GM12864 (cell line): ENCODE results near the gene RPRD1A.

ENCODE experiments used
- DNase-seq: peaks from one replicate; pipeline ENCODE4 v3.0.0-alpha.2; 2011; ENCODE audit warnings: low read depth
- H3K4me3 ChIP-seq: 2 replicates; pipeline ENCODE4 v1.5.1; 2011; ENCODE audit warnings: mild to moderate bottlenecking, low read depth, low read length, control low read depth
- CTCF ChIP-seq: IDR thresholded peaks from 2 replicates; pipeline ENCODE4 v1.5.1; 2011; ENCODE audit warnings: low read depth, mild to moderate bottlenecking, moderate library complexity, low read length, control low read depth, inconsistent platforms; ENCODE audit errors: missing control alignments

RPRD1A gene

GRCh38 chr18:35942661-35943060 lies 124.7 kb downstream of the RPRD1A start:
- no peak for DNase-seq
- TF ChIP-seq CTCF, result no peak
- no peak overlapping the region for H3K4me3 ChIP-seq

- no peak for TF ChIP-seq CTCF
- no peak for DNase-seq
- no peak overlapping the region for H3K4me3 ChIP-seq
Observed at GRCh38 chr18:35942133-35942532, 125.2 kb downstream of the RPRD1A start.

- DNase-seq, result no peak
- H3K4me3 ChIP-seq, result no peak overlapping the region
- no peak for TF ChIP-seq CTCF
Observed at GRCh38 chr18:35941299-35941698, 126.1 kb downstream of the RPRD1A start.
